ENCODE data around the gene DPP6.
"Not testable (repeated sequence)": the region's sequence is repeated elsewhere in the genome, so short reads cannot be mapped to it uniquely, and the experiment has no call there.

The DPP6 gene

GRCh38 chr7:154078523-154078922 lies 26.3 kb downstream of the DPP6 start:
- not testable (repeated sequence) for DNase-seq

DNA sequence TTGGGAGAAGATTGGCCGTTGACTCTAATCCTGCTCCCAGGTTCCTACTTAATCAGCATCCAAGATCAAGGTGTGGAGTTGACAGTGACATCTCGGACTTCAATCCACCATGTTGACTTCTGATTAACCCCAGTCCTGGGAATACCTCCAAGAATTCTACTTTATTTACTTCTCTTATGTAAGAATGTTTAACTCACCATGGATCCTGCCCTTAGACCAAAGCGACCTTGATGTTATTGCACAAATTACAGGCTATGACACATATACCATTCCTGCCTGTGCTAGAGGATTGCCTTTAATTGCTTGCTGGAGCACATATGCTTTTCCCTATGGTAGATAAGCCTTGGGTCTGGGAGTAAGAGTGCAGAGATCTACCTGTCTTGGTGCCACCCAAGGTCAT lies 28.1 kb downstream of the DPP6 start:
- not testable (repeated sequence) for DNase-seq

GRCh38 chr7:154087037-154087725 lies 35.0 kb downstream of the DPP6 start:
- not testable (repeated sequence) for DNase-seq

GRCh38 chr7:154092093-154092492 lies 39.9 kb downstream of the DPP6 start:
- DNase-seq: not testable (repeated sequence)

GRCh38 chr7:154095201-154095600 lies 43.0 kb downstream of the DPP6 start:
- DNase-seq: not testable (repeated sequence)

DNA sequence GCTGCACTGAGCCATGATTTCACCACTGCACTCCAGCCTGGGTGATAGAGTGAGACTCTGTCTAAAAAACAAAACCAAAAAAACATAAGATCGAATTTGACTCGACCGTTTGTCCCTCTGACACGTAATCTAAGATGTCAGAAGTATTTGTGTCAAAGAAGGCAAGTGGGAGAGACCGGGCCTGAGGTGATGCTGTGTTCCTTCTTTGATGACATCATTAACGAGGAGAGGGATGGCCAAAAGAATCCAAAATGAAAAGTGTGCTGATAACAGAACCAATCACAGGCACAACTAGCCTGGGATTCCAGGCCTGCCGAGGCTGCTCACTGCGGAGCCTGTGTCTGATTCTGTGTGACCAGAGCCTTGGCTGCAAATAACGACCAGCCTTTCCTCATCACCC lies 52.9 kb downstream of the DPP6 start:
- not testable (repeated sequence) for DNase-seq

- not testable (repeated sequence) for DNase-seq
These were observed 57.4 kb downstream of the DPP6 start for GRCh38 chr7:154109615-154110014.

GRCh38 chr7:154113732-154114351 lies 61.6 kb downstream of the DPP6 start:
- not testable (repeated sequence) for DNase-seq

- DNase-seq: not testable (repeated sequence)
These were observed 65.5 kb downstream of the DPP6 start for GRCh38 chr7:154117411-154118390.

- DNase-seq: not testable (repeated sequence)
These were observed 68.6 kb downstream of the DPP6 start for GRCh38 chr7:154120825-154121224.

DNA sequence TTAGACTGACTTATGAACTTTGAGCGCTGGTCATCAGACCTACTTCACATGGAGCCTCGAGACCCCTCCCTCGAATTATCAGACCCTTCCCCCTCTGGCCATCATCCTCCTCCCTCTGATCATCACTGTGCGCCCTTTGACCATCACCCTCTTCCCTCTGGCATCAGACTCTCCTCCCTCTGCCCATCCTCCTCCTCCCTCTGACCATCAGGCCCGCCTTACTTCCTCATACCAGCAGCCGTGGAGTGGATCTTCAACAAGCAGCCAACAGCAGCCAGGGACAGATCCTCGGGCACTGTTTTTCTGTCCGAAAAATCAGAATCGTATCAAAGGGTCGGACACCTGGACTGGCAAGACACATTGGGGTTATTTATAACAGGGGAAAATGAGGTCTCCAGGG lies 70.5 kb downstream of the DPP6 start:
- not testable (repeated sequence) for DNase-seq

DNA sequence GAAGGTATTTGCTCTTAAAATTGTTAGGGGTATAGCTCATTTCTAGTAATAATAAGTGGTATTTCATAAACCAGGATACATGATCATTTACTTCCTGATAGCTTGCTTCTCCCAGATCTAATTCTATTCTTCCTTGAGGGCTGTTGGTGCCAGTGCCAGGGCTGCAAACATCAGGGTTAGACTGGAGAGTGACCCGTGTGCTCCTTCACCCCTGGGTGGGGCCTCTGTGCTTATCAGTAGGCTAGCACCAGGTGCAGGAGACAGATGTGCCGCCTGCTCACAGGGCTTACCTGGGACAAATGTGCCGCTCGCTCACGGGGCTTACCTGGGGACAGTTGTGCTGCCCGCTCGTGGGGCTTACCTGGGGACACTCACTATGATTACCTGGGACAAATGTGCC lies 71.2 kb downstream of the DPP6 start:
- not testable (repeated sequence) for DNase-seq

DNA sequence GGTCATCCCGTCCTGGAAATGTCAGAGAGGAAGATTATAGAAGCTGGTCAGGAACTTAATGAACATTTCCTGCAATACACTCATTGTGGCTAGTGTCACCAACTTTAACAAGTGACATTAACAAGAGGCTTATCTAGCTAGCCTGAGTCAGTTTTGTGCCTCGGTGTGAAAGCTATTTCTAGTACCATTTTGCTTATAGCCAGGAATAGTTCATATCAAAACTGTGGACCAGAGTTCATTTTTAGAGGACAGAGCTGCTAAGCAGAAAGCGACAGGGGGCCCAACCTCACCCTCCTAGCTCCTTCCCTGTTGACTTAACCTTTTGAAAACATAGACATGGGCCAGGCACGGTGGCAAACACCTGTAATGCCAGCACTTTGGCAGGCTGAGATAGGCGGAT lies 76.9 kb downstream of the DPP6 start:
- not testable (repeated sequence) for DNase-seq

DNA sequence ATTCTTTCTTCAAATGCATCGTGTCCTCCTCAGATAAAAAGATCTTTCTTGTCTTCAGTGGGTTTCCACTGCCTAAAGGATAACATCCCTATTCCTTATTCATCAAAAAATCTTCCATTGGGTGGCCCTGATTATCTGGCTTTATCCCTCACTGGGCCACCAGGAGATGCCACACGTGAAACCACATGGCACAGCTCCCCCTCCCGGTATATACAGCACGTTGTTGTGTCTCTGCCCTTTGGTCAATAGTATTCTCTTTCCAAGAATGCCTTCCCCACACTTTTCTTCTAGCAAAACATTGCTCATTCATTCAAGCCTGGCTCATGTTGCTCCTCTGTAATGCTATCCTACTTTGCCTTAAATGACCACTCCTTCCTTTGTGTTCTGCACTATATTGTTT lies 80.4 kb downstream of the DPP6 start:
- not testable (repeated sequence) for DNase-seq

DNA sequence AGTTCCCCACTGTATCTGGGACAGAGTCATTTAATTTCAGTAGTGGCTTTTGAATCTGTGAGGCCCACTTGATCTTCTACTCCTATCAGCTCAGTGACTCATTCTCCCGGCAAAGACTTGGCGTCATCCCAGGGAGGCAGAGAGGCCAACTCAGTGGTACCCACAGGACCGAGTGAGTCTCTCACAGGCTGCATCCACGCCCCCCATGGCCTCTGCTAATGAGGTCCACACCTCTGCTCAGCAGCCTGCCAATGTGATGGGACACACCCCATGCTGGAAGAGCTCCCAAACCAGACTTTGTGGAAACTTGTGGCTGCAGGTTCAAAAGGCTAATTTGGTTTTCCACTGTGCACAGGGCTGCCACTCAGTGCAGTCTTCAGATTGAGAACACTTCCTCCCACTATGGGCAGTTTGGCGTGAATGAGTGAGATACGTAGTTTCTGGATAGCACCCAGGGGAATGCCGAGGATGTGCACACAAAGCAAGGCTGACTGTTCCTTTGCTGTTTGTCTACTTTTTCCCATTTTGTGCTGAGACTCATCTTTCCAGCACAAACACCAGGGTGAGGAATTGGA lies 81.6 kb downstream of the DPP6 start:
- DNase-seq: not testable (repeated sequence)

GRCh38 chr7:154134698-154135097 lies 82.5 kb downstream of the DPP6 start:
- DNase-seq: not testable (repeated sequence)

GRCh38 chr7:154135646-154136045 lies 83.4 kb downstream of the DPP6 start:
- DNase-seq: not testable (repeated sequence)

DNA sequence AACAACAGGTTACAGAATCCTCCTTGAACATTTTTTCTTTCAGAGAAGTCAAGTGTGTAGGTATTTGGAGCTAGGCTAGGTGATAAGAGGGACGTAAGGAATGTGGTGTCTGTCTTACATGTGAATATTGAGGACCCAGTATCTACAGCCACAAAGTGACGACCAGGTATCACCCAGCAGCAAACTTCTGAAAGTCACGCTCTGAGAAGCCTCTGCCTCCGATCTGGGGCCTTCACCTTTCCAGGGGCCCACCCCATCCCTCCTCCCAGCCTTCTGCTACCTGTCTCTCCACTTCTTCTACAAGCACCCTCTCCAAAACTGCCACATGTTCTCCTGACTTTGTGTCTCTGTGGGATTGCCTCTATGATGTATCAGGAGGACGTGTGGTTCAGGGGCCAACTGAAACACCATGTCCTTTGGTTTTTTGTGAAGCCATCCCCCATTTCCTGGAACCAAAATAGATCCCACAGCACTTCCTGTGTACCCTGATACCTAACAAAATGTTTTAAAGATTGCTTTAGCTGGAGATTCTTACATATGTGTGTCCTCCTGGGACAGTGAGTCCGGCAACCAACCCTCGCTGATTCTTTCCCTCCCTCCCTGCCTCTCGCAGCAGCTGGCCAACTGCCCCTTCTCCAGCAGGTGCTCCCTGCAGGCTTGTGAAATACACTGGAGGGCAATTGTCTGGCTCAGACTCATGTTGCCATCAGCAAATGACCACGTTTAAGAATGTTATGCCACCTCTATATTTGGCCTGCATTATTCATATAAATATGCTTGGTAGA lies 93.9 kb downstream of the DPP6 start:
- not testable (repeated sequence) for DNase-seq

GRCh38 chr7:154146707-154147038 lies 94.5 kb downstream of the DPP6 start:
- DNase-seq: not testable (repeated sequence)

DNA sequence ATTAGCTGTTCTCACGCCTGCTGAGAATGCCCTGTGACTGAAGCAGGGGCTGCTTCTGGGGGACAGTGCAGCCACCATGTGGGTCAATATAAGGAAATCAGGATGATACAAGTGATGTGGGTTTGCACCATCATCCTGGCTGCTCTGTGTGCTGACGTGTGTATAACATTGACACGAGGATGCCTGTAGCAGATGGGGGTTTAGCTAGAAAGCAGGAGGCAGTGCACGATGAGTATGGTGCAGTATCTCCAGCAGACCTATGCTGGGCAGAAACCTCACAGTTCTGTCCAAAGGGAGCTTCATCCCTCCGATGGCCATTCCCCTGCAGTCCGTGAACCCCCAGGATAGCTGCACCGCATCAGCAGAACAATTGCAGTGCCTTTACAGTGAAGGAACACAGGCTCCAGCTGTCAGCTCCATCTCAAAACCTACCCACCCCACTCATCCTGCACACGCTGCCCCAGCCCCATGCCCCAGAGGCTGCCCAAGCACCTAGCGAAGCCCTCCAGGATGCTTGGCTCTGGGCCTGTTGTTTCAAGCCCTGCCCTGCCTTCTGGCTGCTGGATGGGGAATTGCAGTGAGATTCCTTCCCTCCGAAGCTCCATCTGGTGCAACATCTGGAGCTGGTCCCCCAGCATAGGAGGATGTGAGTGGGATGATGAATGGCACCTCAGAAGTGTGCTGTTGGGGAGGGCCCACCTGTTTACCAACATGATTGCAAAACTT lies 96.8 kb downstream of the DPP6 start:
- DNase-seq: not testable (repeated sequence)

DNA sequence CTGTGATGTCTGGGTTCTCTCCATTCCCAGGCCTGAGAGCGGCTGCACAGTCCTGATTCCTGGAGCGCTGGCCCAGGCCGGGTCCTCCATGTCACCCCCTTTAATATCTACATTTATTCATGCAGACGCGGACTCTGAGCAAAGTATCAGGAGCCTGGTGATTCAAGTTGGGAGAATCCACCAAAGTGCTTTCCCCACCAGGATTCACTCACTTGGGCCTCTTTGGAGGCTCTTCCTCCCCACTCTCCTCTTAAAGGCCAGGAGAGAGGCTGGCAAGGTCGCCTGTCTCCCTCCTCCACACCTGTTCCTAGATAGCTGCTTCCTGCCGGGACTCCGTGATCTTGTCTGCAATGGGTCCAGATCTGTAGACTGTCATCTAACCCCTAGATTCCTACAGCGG lies 98.5 kb downstream of the DPP6 start:
- not testable (repeated sequence) for DNase-seq
